ENCODE measurements around the gene ZNF212. TPM values are rescaled to one million over a fixed set of nuclear protein-coding genes. Genes with fewer than 3 reads are reported as not detected.

ZNF212 gene
- total RNA-seq, 4 donors from 2014 or later = 8.4 to 12.6 (median 10.5) TPM

DNA sequence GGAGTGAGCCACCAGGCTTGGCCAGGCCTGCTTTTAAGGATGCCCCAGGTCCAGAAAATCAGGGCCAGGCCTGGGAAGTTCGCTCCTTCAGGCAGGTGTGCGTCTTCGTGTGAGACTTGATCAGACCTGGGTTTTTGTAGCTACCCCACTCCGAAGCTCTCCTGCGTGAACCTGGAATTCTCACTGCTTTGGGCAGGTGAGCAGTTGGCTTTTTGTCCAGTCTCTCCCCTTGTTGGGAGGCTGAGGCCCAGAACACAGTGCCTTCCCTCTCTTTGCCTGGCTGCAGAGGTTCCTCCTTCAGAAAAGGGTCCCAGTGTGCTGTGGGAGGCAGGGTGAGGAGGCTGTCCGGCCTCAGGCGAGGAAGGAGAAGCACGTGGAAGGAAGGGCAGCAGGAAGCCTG, 49.8 kb downstream of the ZNF212 start:
- TF ChIP-seq, protein P1, sequence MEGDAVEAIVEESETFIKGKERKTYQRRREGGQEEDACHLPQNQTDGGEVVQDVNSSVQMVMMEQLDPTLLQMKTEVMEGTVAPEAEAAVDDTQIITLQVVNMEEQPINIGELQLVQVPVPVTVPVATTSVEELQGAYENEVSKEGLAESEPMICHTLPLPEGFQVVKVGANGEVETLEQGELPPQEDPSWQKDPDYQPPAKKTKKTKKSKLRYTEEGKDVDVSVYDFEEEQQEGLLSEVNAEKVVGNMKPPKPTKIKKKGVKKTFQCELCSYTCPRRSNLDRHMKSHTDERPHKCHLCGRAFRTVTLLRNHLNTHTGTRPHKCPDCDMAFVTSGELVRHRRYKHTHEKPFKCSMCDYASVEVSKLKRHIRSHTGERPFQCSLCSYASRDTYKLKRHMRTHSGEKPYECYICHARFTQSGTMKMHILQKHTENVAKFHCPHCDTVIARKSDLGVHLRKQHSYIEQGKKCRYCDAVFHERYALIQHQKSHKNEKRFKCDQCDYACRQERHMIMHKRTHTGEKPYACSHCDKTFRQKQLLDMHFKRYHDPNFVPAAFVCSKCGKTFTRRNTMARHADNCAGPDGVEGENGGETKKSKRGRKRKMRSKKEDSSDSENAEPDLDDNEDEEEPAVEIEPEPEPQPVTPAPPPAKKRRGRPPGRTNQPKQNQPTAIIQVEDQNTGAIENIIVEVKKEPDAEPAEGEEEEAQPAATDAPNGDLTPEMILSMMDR (IDR thresholded peaks at IDR 0.05) = no peak
- TF ChIP-seq POLR2A (IDR thresholded peaks at IDR 0.05) (no peak), EP300 (IDR thresholded peaks at IDR 0.05) (no peak)
- H3K27me3 ChIP-seq = no peaks in the 10 kb centered on the region
- H3K27ac ChIP-seq = no peak overlapping the region
- 92% methylated on average over 8 of the region's 8 CpGs for WGBS, 2 donors
- DNase-seq (ENCODE audit: low spot score in 2 of 2) = no peak
- H3K4me3 ChIP-seq = no peak overlapping the region
- H3K4me1 ChIP-seq = peaks cover 0 to 15% (median 10%) of the 10 kb centered on the region in 4 donors
- H3K36me3 ChIP-seq = peaks cover 0 to 70% (median 0%) of the 10 kb centered on the region in 3 donors
- H3K9me3 ChIP-seq = no peaks in the 10 kb centered on the region

DNA sequence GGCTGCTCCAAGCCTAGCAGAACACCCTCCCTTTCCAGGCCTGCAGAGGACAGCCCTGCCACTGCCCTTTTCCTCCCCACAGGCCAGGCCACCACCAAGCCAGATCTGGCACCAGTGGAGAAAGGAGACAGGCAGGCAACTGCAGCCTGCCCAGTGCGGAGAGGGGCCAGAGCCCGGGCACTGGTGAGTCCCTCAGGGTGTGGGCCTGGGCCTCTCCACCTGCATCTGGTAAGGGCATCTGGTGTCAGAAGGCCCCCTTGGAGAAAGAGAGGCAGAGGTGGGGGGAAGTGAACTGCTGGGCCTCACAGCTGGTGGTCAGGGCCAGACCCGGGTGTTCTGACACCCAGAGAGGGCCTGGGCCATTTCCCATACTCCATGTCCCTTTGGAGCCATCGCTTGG, 50.4 kb downstream of the ZNF212 start:
- Histone ChIP-seq H3K9me3 (no peaks in the 10 kb centered on the region), H3K36me3 (peaks cover 0 to 76% (median 2%) of the 10 kb centered on the region in 3 donors), H3K27ac (no peak overlapping the region), H3K27me3 (no peaks in the 10 kb centered on the region), H3K4me1 (peaks cover 0 to 12% (median 7%) of the 10 kb centered on the region in 4 donors), H3K4me3 (no peak overlapping the region)
- DNase-seq (ENCODE audit: low spot score in 2 of 2) = no peak
- TF ChIP-seq, protein P1 (IDR thresholded peaks at IDR 0.05) = no peak
- no peak for TF ChIP-seq POLR2A (IDR thresholded peaks at IDR 0.05)
- no peak for TF ChIP-seq EP300 (IDR thresholded peaks at IDR 0.05)
- WGBS, 2 donors = 94 to 96% methylated on average over 4 of the region's 4 CpGs

DNA sequence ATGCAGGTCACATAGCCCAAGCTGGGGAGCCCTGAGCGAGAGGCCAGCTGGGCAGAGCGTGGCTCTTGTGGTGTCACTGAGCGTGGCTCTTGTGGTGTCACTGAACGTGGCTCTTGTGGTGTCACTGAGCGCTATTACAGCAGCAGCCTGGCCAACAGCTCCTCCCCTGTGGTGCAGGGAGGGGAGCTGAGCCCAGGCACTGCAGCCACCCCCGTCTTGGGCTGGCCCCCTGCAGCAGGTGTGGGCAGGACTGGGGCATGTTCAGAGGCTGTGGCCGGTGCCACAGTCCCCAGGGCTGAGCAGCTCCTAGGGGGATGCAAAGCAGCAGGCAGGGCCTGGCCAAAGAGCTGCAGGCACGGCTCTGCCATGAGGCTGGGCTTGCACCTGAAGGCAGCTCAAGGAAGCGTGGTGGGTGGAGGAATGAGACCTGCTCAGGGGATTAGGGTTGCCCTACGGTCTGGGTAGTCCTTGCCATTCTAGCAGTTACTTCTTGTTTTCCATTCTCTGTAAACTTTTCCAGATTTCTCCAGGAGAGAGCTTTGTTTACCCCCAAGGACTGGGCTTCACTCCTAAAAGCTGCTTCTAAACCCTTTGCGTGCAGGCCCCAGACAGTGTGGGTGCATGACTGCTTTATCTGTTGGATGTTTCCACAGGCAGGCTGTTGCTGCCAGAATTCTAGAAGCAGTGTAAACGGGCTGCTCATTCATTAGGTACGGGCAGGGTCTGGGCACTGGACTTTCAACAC, 51.8 kb downstream of the ZNF212 start:
- TF ChIP-seq EP300 (IDR thresholded peaks at IDR 0.05) (no peak), POLR2A (IDR thresholded peaks at IDR 0.05) (no peak)
- TF ChIP-seq, protein P1 (IDR thresholded peaks at IDR 0.05) = no peak
- no peaks in the 10 kb centered on the region for H3K9me3 ChIP-seq
- H3K27ac ChIP-seq = no peak overlapping the region
- 77% methylated on average over 11 to 13 of the region's 13 CpGs for WGBS, 2 donors
- no peaks in the 10 kb centered on the region for H3K4me1 ChIP-seq
- no peak for DNase-seq (ENCODE audit: low spot score in 2 of 2)
- no peaks in the 10 kb centered on the region for H3K27me3 ChIP-seq
- H3K4me3 ChIP-seq = no peak overlapping the region
- H3K36me3 ChIP-seq = peaks cover 0 to 90% (median 5%) of the 10 kb centered on the region in 3 donors

DNA sequence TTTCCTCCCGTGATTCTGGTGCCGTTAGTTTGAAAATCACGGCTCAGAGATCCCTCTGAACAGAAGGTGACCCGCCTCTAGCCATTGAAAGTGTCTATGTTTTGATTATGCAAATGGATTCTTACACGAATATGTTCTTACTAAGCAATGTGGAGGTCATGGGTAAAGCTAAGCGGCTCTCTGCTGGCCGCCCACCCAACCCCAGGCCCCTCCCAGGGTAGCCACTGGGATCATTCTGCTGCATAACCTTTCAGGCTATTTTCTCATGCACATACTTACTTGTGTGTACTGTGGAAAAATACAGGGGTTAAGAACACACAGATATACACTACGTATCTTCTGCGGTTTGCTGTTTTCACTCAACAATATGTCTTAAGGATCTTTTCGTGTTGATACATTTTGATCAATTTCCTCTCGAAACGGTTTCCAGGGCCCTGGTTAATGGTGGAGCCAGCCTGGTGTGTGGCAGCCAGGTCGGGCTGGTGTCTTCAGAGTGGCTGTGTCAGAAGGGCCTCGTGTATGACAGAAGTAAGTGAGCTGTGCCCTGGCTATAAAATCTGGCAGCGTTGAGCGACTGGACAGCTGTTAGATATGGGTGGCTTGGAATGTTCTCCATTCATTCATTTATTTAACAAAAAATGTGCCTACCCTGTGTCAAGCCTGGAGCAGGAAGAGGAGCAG, 52.5 kb downstream of the ZNF212 start:
- DNase-seq (ENCODE audit: low spot score in 2 of 2) = no peak
- Histone ChIP-seq H3K9me3 (no peaks in the 10 kb centered on the region), H3K27me3 (no peaks in the 10 kb centered on the region), H3K4me1 (no peaks in the 10 kb centered on the region), H3K27ac (no peak overlapping the region), H3K4me3 (no peak overlapping the region), H3K36me3 (peaks cover 0 to 97% (median 5%) of the 10 kb centered on the region in 3 donors)
- 78 to 79% methylated on average over 16 of the region's 16 CpGs for WGBS, 2 donors
- TF ChIP-seq EP300 (IDR thresholded peaks at IDR 0.05) = no peak
- TF ChIP-seq, protein P1 (IDR thresholded peaks at IDR 0.05) = no peak
- TF ChIP-seq POLR2A (IDR thresholded peaks at IDR 0.05) = no peak

DNA sequence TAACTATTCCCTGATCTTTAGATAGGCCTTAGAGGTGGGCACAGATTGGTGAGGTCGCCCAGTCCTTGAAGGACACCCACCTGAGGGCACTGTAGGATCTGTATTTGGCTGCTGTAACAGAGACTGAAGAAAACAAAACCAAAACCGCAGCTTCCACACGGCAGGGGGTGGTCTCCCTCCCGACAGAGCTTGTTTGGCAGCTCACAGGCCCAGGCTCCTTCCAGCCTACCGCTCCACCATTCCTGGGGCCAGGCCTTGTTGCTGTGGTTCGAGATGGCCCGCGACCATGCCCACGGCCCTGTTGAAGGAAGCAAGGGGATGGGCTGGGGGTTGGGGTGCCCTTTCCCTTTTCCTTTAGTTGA, 53.0 kb downstream of the ZNF212 start:
- no peak for DNase-seq (ENCODE audit: low spot score in 2 of 2)
- H3K27ac ChIP-seq = no peak overlapping the region
- peaks cover 0 to 100% (median 5%) of the 10 kb centered on the region in 3 donors for H3K36me3 ChIP-seq
- H3K27me3 ChIP-seq = no peaks in the 10 kb centered on the region
- no peaks in the 10 kb centered on the region for H3K4me1 ChIP-seq
- H3K9me3 ChIP-seq = no peaks in the 10 kb centered on the region
- 72 to 76% methylated on average over 9 of the region's 9 CpGs for WGBS, 2 donors
- H3K4me3 ChIP-seq = no peak overlapping the region
- TF ChIP-seq POLR2A (IDR thresholded peaks at IDR 0.05) = no peak
- TF ChIP-seq EP300 (IDR thresholded peaks at IDR 0.05) = no peak
- TF ChIP-seq, protein P1 (IDR thresholded peaks at IDR 0.05) = no peak

All from tibial nerve (tissue), 4 donors.